Upper lobe of left lung (tissue), 4 donors: Measurements from ENCODE around the gene CFAP91.

ENCODE experiments used
- CTCF ChIP-seq, 6 experiments: fragments of 450-650 bp in 4 of 6; fragments of 200-600 bp in 2 of 6; sonication (generic) in 2 of 6; IDR thresholded peaks; one replicate each; pipeline ENCODE4 v1.5.1; 2016 to 2019; ENCODE audit warnings: antibody characterized with exemption in 6 of 6
- POLR2A ChIP-seq, 4 donors: fragments of 450-650 bp; IDR thresholded peaks; one replicate each; pipeline ENCODE4 v1.5.1; 2016 to 2017; ENCODE audit warnings: antibody characterized with exemption in 4 of 4, mild to moderate bottlenecking in 2 of 4
- POLR2AphosphoS5 ChIP-seq, 2 donors: sonication (generic); formaldehyde crosslinking; IDR thresholded peaks; one replicate each; pipeline ENCODE4 v1.5.1; 2017; ENCODE audit warnings: antibody characterized with exemption in 2 of 2

DNA sequence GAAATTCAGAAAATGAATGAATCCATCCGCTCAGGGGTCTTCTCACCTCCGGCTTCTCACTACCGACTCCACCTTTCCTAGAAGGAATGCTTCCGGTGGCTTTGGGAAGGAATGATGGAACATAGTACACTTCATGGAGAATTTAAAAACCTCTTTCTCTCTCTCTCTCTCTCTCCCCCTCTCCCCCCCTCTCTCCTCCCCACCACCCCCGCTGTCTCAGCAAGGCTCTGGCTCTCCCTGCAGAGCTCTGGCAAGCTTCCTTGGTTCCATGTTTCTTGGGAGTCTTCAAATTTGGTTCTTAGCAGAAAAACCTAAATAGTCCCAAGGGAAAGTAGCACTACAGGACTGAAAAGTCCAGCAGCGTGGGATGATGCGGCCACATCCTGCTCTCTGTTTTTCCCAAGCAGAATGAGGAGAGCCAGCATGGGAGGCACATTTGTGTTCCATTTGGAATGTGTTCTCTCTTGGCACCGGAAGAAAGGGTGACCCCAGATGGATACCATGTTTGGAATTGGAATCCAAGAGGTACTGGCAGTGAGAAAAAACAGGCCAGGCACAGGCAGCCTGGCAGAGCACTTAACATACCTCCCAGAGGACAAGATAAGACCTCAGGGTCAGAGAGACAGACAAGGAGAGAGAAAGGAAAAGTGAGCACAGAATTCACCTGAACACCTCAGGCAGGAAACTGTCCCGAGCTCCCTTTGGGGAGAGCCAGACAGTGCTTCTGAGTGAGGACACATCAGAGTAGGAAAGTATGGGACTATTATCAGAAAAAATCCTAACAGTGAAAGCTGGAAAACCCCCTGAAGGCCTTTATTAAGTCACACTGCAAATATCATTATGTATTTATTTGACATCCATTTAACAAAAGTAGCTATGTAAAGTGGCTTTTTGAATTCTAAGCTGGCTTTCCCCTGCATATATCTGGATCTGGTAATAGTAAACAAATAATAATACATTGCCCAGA lies 42.1 kb upstream of the CFAP91 start, which contains the start of gene POPDC2:
- TF ChIP-seq CTCF (IDR thresholded peaks at IDR 0.05) (no peak), POLR2A (IDR thresholded peaks at IDR 0.05) (no peak), POLR2AphosphoS5 (IDR thresholded peaks at IDR 0.05) (no peak)
